Upper lobe of right lung (tissue), 1 donor: Measurements from ENCODE around the gene CBY1. TPM values are rescaled to one million over a fixed set of nuclear protein-coding genes. Genes with fewer than 3 reads are reported as not detected.
A peak's percentile ranks its signal among the peaks of the same experiment; 100 is the strongest.

Experiments
- ATAC-seq: fragments of 200-7000 bp; cut with Tn5 transposase; one replicate; pipeline ENCODE4 v1.9.1; 2020; ENCODE audit warnings: mild to moderate bottlenecking, moderate library complexity
- DNase-seq: peaks from one replicate; pipeline ENCODE4 v3.0.0-alpha.2; 2020
- H3K27ac ChIP-seq: fragments of 200-600 bp; one replicate; pipeline ENCODE4 v1.8.0; 2022
- H3K27me3 ChIP-seq: fragments of 200-600 bp; one replicate; pipeline ENCODE4 v1.8.0; 2022; ENCODE audit warnings: mild to moderate bottlenecking
- H3K36me3 ChIP-seq: fragments of 200-600 bp; one replicate; pipeline ENCODE4 v1.8.0; 2022
- H3K4me1 ChIP-seq: fragments of 200-600 bp; one replicate; pipeline ENCODE4 v1.8.0; 2022
- H3K4me3 ChIP-seq: fragments of 200-600 bp; one replicate; pipeline ENCODE4 v1.8.0; 2022; ENCODE audit warnings: mild to moderate bottlenecking
- H3K9me3 ChIP-seq: fragments of 200-600 bp; one replicate; pipeline ENCODE4 v1.8.0; 2022
- intact Hi-C: fragments of 100-400 bp; cut with DNase I; formaldehyde crosslinking; loops from one replicate; pipeline ENCODE4 v1.11.0; 2022
- total RNA-seq: library from RNA; stranded (reverse); fragmentation: NEBNext Ultra II Directional; extraction: Animal tissue kit (Norgen Biotek cat#: 25700); gene quantifications from one replicate; pipeline ENCODE4 v1.2.1, GENCODE V29; 2021
- TF ChIP-seq, protein P1 (sequence below): fragments of 200-600 bp; IDR thresholded peaks from one replicate; pipeline ENCODE4 v1.8.0; 2022; ENCODE audit warnings: antibody characterized with exemption
- donor health status: DM: no; HTN: yes; CAD: no; lungs with severe emphysema.

The CBY1 gene
- total RNA-seq, 1 donor from 2014 or later, result 34.6 TPM

DNA sequence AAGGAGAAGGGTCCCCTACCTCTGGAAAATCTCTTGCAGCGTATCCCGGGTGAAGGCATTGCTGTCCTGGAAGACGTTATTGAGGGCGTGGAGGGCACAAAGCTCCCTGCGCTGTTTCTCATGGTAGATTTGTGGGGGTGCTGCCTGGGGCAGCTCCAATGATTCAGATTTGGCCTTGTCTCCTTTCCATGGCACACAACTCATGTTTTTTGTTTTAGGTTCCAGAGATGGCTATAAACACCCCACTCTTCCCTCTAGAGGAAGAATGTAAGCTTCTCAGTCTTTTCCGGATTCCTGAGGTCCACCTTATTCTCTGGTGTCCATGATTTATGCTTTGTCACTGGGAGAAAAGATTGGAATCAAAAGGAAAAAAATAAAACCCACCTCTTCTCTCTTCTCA lies 43.3 kb downstream of the CBY1 start:
- DNase-seq, result no peak
- H3K27me3 ChIP-seq, result no peaks in the 10 kb centered on the region
- intact Hi-C loops, result no loop called here
- peaks cover 50% of the 10 kb centered on the region for H3K4me1 ChIP-seq
- TF ChIP-seq, protein P1, sequence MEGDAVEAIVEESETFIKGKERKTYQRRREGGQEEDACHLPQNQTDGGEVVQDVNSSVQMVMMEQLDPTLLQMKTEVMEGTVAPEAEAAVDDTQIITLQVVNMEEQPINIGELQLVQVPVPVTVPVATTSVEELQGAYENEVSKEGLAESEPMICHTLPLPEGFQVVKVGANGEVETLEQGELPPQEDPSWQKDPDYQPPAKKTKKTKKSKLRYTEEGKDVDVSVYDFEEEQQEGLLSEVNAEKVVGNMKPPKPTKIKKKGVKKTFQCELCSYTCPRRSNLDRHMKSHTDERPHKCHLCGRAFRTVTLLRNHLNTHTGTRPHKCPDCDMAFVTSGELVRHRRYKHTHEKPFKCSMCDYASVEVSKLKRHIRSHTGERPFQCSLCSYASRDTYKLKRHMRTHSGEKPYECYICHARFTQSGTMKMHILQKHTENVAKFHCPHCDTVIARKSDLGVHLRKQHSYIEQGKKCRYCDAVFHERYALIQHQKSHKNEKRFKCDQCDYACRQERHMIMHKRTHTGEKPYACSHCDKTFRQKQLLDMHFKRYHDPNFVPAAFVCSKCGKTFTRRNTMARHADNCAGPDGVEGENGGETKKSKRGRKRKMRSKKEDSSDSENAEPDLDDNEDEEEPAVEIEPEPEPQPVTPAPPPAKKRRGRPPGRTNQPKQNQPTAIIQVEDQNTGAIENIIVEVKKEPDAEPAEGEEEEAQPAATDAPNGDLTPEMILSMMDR, result no peak
- H3K9me3 ChIP-seq, result no peaks in the 10 kb centered on the region
- no peak for ATAC-seq
- H3K27ac ChIP-seq, result peak overlapping the region; percentile 95
- H3K36me3 ChIP-seq, result no peaks in the 10 kb centered on the region
- H3K4me3 ChIP-seq, result peak overlapping the region; percentile 82

DNA sequence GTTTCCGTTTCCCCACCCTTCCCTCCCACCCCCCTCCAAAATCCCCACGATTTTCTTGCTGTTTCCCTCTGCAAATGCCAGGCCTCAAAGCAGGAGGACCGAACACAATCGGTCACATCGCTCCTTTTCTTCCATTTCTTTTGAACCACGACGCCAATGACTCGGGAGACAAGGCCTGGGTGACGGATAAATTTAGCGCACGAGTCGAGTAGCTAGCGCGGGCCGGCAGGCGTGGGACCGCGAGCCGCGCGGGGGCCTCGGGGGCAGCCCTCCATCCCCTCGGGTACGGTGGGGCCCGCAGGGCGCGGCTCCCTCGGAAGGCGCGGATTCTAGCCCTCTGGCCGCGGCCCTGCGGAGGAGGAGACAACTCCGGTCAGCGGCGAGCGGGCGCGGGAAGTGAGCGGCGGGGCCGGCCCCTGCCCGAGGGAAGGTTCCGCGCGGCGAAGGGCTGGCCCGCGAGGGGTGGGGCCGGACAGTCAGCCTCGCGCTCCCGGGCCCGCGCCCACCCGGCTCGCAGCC lies 43.9 kb downstream of the CBY1 start:
- Histone ChIP-seq H3K36me3 (no peaks in the 10 kb centered on the region), H3K4me1 (peaks cover 50% of the 10 kb centered on the region), H3K27ac (peak overlapping the region; percentile 95), H3K4me3 (peak overlapping the region; percentile 82), H3K9me3 (no peaks in the 10 kb centered on the region), H3K27me3 (no peaks in the 10 kb centered on the region)
- ATAC-seq (peak; percentile 66), DNase-seq (peak; percentile 91)
- intact Hi-C loops, result no loop called here
- TF ChIP-seq, protein P1, result no peak

DNA sequence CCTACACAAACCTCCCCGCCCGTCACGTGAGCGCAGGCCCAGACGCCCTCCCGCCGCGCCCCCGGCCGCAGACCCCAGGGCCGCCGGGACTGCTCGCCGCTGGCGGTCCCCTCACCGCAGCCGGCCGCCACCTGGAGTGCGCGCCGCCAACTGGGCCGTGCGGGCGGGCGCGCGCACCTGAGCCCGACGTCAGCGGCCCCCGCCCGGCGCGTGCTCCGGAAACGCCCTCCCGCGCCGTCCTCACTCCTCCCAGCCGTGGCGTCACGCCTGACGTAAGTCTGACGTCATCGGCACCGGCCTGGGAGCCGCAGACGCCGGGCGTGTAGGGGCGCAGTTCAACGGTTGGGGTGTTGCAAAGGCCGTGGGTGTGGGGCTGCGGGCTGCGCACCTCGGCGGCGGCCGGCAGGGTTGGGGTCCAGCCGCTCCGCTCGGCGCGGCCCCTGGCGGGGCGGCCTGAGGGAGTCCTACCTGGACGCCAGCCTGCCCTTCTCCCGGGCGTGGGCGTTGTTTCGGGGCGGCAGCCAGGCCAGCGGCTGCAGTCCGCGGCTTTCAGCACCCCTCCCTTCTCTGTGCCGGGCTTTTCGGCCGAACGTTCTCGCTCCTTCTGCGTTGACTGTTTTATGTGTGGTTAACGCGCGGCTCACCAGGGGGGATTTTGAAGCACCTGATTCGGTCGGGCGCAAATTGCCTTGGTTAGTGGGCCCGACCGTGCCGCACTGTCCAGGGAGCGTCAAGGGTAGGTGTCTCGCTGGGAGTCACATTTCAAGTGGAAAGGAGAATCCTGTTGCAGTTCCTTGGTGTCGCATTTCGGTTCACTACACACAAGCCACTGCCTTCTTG lies 44.6 kb downstream of the CBY1 start, which contains the start of gene JOSD1:
Gene JOSD1 (minus strand): TSS at position 155 of the 840 bp plus-strand sequence. CDS start 956 bp downstream, outside the sequence.
- Histone ChIP-seq H3K27ac (peak within 1 kb of the TSS; percentile 95), H3K36me3 (no peaks in the 10 kb centered on the region), H3K27me3 (no peaks in the 10 kb centered on the region), H3K9me3 (no peaks in the 10 kb centered on the region), H3K4me1 (peaks cover 45% of the 10 kb centered on the region), H3K4me3 (peak within 1 kb of the TSS; percentile 82)
- TF ChIP-seq, protein P1, result no peak
- intact Hi-C loops, result no loop called here
- DNase-seq, result peak; percentile 98
- peak; percentile 77 for ATAC-seq

DNA sequence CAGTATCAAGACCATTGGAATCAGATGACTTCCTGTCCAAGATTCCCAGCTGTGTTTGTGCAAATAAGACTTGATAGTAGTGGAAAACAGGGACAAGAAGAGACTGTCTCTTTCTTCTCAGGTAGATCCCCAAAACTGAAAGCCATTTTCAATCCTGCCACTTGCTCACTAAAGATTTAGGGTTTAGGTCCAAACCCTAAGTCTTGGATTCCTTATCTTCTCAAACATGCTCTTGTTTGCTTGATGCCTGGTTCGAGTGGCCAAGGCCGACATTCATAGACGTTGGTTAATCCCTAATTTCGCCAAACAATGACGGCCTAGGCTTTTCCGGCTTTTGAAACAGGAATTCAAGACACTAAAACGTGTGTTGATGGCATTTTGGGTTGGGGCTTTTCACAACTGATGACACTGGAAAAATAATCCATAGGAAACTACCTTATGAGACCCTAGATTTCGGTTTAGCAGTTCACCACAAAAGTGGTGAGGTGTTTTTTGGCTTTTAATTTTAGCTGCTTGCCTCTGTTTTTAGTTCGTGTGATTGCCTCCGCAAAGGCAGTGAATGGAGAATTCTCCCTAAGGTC lies 48.3 kb downstream of the CBY1 start:
- peaks cover 27% of the 10 kb centered on the region for H3K4me1 ChIP-seq
- peak overlapping the region; percentile 34 for H3K4me3 ChIP-seq
- no peaks in the 10 kb centered on the region for H3K27me3 ChIP-seq
- peaks cover 4% of the 10 kb centered on the region for H3K36me3 ChIP-seq
- H3K27ac ChIP-seq, result peak overlapping the region; percentile 45
- ATAC-seq (no peak), DNase-seq (no peak)
- TF ChIP-seq, protein P1, result no peak
- intact Hi-C loops, result no loop called here
- no peaks in the 10 kb centered on the region for H3K9me3 ChIP-seq

DNA sequence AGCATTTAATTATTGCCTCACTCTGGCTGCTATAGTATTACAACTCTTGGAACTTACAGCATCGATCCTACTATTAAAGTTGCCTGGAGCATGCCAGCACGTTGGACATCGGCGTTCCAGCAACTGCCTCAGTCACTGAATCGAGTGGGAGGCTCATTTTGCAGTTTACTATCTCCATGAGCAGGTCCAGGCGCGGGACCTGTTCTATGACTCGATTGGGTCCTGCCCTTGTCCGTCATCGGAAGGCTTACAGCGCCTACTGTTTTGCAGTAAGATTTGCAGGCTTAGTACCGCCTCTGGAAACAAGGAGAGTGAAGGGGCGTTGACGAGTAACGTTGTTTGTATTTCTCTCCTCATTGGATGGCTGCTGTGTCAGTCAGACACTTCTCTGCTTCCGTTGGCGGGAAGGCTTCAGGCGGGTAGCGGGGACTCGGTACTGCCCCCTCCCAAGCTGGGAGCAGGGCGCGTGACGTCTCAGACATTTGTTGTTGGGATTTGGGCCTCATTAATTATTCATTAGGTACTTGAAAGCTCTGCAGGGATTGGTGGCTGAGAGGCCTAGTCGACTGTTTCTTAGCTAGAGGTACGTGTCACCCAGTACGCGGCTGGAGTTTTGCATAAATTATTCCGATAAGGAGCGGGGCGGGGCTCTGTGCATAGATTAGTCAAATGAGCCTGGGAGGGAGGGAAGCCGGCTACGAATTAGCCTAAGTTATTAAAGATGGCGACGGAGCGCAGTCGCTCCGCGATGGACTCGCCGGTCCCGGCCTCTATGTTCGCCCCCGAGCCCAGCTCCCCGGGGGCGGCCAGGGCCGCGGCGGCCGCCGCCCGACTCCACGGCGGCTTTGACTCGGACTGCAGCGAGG lies 49.0 kb downstream of the CBY1 start, which contains the start of gene GTPBP1:
Gene GTPBP1 (plus strand): TSS at position 710 of the 866 bp plus-strand sequence. CDS start 12 bp downstream, at position 722.
- TF ChIP-seq, protein P1, result peak; percentile 32
- no peaks in the 10 kb centered on the region for H3K9me3 ChIP-seq
- H3K27me3 ChIP-seq, result no peaks in the 10 kb centered on the region
- H3K4me3 ChIP-seq, result peak within 1 kb of the TSS; percentile 84
- peaks cover 11% of the 10 kb centered on the region for H3K36me3 ChIP-seq
- ATAC-seq (peak; percentile 90), DNase-seq (peak; percentile 98)
- H3K4me1 ChIP-seq, result peaks cover 27% of the 10 kb centered on the region
- intact Hi-C loops, result no loop called here
- peak within 1 kb of the TSS; percentile 95 for H3K27ac ChIP-seq
